Bronchial epithelial cell (primary cell): ENCODE results near the gene SUCLG2. TPM values are rescaled to one million over a fixed set of nuclear protein-coding genes. Genes with fewer than 3 reads are reported as not detected.

Source experiments
- DNase-seq: peaks from one replicate; pipeline ENCODE4 v3.0.0-alpha.2; 2010; ENCODE audit warnings: low read depth
- FAIRE-seq: peaks from 2 replicates; lab custom pipeline; 2011; peaks lifted over from hg19 to GRCh38; lab: Jason Lieb, UNC
- H3K27me3 ChIP-seq: 2 replicates; pipeline ENCODE4 v1.5.1; 2011; ENCODE audit warnings: low read length; ENCODE audit not compliant: control insufficient read depth, insufficient read depth
- H3K36me3 ChIP-seq: 2 replicates; pipeline ENCODE4 v1.5.1; 2011; ENCODE audit warnings: low read length; ENCODE audit not compliant: control insufficient read depth, insufficient read depth
- H3K4me3 ChIP-seq: 2 replicates; pipeline ENCODE4 v1.5.1; 2011; ENCODE audit warnings: mild to moderate bottlenecking, low read depth, low read length, control low read depth
- total RNA-seq: library from RNA; depleted of rRNA; stranded (reverse); fragments of >200 nt; gene quantifications from 2 replicates; pipeline ENCODE4 v1.2.1, GENCODE V29; 2014
- TF ChIP-seq, protein P1 (sequence below): IDR thresholded peaks from 2 replicates; pipeline ENCODE4 v1.5.1; 2011; ENCODE audit warnings: mild to moderate bottlenecking, moderate library complexity, low read length, control low read depth, inconsistent platforms; ENCODE audit not compliant: insufficient read depth, severe bottlenecking

Gene SUCLG2
- total RNA-seq, 1 donor from 2014 or later = 42.1 TPM

DNA sequence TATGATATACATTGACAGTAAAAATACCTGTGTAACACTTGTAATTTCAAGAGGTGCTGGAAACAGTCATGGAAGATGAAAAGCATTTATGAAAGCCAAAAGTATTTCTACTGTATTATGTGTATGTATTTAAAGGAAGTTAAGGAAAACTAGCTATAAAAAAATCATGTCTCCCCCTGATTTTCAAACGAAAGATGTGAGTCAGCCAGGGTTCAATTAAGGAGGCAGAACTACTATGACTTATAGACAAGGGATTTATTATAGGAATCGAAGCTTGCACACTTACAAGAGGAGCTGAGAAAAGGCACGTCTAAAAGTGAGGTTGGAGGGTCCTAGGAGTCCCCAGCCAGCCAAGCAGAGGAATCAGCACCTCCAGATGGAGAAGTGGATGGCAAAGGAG, 119.4 kb downstream of the SUCLG2 start:
- Histone ChIP-seq H3K27me3 (no peaks in the 10 kb centered on the region), H3K4me3 (no peak overlapping the region), H3K36me3 (no peaks in the 10 kb centered on the region)
- DNase-seq (no peak), FAIRE-seq (no peak)
- TF ChIP-seq, protein P1, sequence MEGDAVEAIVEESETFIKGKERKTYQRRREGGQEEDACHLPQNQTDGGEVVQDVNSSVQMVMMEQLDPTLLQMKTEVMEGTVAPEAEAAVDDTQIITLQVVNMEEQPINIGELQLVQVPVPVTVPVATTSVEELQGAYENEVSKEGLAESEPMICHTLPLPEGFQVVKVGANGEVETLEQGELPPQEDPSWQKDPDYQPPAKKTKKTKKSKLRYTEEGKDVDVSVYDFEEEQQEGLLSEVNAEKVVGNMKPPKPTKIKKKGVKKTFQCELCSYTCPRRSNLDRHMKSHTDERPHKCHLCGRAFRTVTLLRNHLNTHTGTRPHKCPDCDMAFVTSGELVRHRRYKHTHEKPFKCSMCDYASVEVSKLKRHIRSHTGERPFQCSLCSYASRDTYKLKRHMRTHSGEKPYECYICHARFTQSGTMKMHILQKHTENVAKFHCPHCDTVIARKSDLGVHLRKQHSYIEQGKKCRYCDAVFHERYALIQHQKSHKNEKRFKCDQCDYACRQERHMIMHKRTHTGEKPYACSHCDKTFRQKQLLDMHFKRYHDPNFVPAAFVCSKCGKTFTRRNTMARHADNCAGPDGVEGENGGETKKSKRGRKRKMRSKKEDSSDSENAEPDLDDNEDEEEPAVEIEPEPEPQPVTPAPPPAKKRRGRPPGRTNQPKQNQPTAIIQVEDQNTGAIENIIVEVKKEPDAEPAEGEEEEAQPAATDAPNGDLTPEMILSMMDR = no peak

DNA sequence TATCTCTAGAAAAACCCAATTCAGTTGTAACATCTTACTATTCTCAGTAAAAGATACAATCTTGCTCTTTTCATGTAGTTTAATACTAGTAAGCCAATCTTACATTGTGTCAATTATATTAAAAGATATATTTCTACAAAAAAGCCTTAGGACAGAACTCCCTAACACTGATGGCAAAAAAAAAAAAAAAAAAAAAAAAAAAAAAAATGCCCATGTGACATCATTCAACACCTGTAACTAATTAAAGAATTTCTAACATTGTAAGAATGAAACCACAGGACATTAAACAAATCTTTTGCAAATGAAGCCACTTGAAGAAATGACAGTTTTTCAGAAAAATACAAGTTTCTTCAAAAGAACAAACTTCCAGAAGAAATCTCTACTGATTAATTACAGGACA, 119.8 kb downstream of the SUCLG2 start:
- no peak for FAIRE-seq

DNA sequence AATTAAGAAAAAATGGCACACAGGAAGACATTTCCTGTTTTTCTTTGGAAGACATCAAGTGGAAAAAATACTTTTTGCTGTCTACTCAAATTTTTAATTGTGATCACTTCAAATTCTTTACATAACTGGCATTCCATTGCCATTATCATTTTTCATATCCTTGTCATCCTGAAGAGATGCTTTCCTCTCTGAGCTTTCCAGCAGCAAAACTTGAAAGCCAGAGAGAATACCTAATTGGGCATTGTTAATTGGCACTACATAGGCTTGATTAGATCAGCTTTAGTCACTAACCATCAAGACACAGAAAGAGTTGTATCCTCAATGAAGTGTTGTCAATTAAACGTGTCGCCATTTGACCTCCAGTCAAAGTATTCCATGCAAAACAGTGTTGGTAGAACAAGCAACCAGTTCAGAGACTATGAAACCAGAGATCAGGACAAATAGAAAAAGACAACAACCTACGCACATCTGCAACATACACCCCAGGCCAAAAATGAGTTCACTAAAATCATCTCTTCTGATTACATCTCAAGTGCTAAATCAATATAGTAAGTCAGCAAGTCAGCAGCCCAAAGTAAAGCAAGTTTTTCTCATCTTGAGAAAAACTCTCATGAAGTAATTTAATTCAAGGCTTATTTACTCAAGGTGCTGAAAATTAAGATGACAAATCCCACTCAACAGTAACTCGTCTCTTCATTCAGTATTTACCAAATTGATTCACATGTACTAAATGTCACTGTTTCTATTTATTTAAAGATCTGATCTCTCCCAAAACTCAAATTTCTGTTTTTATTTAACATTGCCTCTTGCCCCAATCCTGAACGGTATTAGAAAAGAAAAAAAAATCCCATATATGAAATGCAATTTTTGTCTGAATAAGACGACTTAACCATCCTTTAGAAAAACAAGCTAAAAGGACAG, 123.0 kb downstream of the SUCLG2 start:
- DNase-seq = no peak
- Histone ChIP-seq H3K27me3 (no peaks in the 10 kb centered on the region), H3K36me3 (no peaks in the 10 kb centered on the region), H3K4me3 (no peak overlapping the region)
- TF ChIP-seq, protein P1 = no peak
- FAIRE-seq = no peak

More for the DNA sequence above, 119.8 kb downstream of the SUCLG2 start:
- TF ChIP-seq, protein P1 = no peak
- DNase-seq = no peak
- H3K36me3 ChIP-seq = no peaks in the 10 kb centered on the region
- H3K27me3 ChIP-seq = no peaks in the 10 kb centered on the region
- H3K4me3 ChIP-seq = no peak overlapping the region

DNA sequence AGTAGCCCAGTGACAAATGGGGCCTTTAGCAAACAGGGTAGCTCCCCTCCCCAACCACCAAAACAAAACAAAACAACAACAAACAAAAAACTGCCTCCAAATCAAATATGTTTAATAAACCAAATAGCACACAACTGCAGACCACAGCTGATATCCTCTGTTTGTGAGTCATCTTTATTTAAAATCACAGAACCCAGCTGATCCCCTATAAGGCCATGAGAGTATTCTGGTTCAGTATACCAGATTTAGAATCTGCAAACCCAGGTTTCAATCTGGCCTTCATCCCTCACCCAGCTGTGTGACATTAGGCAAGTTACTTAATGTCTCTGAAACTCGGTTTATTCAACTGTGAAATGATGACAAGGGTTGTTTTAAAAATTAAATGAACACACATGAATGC, 124.5 kb downstream of the SUCLG2 start:
- no peak for FAIRE-seq
- H3K4me3 ChIP-seq = no peak overlapping the region
- no peaks in the 10 kb centered on the region for H3K27me3 ChIP-seq
- TF ChIP-seq, protein P1 = no peak
- H3K36me3 ChIP-seq = no peaks in the 10 kb centered on the region
- no peak for DNase-seq

DNA sequence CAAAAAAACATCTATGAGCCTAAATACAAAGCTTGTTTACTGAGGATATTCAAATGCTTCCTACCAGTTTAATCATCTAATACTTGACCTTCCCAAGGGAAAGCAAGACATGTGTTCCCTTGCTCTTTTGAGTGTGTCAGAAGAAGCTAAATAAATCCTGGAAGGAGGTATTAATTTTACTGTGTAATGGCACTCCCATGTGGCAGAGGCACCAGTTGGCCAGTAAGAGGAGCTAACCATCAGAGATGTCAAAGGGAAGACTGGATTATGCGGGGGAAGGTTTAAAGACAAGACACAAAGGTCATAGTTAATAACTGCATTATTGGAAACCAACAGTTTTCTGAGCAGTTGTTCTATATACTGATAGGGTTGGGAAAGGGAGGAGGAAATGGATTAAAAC, 125.1 kb downstream of the SUCLG2 start:
- Histone ChIP-seq H3K4me3 (no peak overlapping the region), H3K36me3 (no peaks in the 10 kb centered on the region), H3K27me3 (no peaks in the 10 kb centered on the region)
- FAIRE-seq = no peak
- no peak for DNase-seq
- TF ChIP-seq, protein P1 = no peak
